Urothelium cell line (cell line): ENCODE data around the gene CREBBP.
"Not testable (repeated sequence)": the region's sequence is repeated elsewhere in the genome, so short reads cannot be mapped to it uniquely, and the experiment has no call there.

Source experiments
- DNase-seq: peaks from one replicate; pipeline ENCODE4 v3.0.0; 2011; ENCODE audit warnings: low spot score, mixed read lengths
- FAIRE-seq: peaks from 2 replicates; lab custom pipeline; 2011; peaks lifted over from hg19 to GRCh38; lab: Jason Lieb, UNC

CREBBP gene

DNA sequence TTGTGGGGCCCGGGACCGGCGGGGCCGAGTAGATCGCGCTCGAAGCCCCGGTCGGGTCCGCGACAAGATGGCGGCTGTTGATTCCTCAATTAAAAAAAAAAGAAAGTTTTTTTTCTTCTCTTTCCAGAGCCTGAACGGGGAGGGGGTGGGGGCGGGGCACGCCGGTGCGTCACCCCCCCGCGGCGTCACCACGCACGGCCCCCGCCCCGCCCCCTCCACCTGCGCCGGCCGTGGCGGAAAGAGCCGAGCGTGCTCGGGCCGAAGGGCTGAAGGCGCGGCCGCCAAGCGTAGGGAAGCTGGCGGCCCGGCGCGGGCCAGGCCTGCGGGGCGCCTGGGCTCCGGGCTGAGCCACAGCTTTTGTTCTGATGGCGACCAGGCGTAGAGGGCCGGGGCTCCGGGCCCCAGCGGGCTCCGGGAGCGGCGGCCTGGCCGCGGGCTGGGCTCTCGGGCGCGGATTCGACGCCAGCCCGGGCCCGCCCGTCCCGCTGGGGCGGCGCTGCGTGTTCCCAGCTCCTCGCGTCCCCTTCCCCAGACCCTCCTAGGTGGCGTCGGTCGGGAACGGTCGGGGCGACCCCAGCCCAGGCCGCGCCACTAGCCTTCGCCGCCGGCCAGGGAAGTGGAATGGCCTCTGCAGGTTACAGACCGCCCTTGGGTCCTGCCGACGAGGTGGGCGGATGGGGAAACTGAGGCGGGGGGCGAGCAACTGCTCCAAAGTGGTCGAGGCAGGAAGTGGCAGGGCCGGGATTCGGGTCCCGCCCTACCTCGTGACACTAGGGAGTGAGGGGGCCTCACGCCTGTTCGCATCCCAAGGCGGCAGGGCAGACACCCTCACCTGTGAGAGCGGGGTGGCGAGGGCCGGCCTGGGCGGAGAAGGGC lies at the start of gene CREBBP:
Gene CREBBP (minus strand): TSS at position 91 of the 876 bp plus-strand sequence. CDS start 797 bp downstream, outside the sequence.
- DNase-seq (peak; percentile 93), FAIRE-seq (no peak)

- FAIRE-seq, DNase-seq: not testable (repeated sequence)
Measured at GRCh38 chr16:3927147-3927546, 46.6 kb upstream of the CREBBP start.

DNA sequence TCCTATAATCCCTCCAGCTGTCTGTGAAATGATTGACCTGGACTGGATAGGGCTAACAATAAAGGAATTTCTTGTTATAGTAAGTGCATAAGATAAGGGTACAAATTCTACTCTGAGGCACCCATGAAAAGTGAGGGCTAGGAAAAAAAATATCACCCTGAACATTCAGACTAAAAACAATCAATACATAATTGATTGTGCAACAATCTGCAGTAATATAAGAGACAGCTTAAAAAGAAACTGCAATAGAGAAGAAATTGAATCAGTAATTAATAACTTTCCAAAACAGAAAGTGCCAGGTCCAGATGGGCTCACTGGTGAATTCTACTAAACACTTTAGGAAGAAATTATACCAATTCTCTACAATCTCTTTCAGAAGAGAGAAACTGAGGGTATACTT lies 44.2 kb upstream of the CREBBP start:
- no peak for FAIRE-seq
- DNase-seq = no peak

DNA sequence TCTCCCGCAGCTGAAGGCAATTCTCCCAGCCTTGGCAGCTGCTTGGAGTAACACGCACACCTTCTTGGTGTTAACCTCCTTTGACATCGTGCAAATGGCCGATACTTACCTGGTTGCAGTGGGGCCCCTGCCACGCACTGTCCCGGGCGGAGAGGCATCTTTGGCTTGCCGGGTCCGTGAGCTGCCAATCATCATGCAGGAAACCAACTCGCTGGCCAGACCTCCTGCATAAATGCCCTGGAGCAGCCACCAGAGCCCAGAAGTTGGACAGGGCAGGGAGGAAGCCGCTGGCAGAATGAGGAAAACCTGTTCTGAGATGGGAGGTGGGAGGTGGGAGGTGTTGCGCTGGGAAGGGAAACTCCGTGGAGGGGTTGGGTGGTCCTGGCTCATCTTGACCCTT lies 41.7 kb upstream of the CREBBP start:
- no peak for DNase-seq
- peak; percentile 20 for FAIRE-seq

DNA sequence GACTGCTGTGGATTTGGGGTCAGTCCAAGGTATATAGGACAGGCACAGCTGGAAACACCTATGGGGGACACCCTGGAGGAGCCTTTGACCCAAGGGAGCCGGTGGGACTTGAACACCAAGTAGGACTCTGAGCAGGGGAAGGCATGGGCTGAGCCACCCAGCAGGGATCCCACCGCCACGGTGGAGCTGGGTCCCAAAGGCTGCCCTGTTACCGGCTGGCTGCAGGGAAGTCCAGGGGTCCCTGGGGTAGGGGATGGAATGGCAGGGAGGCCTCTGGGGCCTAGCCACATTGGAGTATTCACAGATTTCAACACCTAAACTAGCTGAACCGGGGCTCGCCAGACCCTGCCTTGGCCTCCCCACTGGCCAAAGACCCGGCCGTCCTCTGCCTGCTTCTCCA lies 39.7 kb upstream of the CREBBP start:
- no peak for FAIRE-seq
- no peak for DNase-seq

DNA sequence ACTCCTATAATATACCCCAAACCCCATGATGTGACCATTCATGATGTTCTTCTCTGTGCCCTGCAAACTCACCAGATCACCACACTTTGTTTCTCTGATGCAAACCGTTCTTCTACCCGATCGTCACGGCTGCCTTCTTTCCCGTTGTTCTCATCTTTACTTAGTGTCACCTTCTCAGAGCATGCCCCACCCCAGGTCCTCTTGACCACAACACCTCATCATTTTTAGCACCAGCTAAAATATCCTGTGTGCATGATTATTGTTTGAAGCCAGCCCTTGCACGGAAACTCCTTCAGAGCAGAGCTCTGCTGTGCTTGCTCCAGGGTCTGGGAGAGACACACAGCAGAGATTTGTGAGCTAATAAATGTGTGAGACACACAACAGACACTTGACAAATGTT lies 38.9 kb upstream of the CREBBP start:
- FAIRE-seq = no peak
- DNase-seq = no peak

- DNase-seq = no peak
- FAIRE-seq = peak; percentile 82
Measured at GRCh38 chr16:3915426-3916260, 35.1 kb upstream of the CREBBP start.

GRCh38 chr16:3912897-3913296 lies 32.4 kb upstream of the CREBBP start:
- FAIRE-seq = no peak
- no peak for DNase-seq

DNA sequence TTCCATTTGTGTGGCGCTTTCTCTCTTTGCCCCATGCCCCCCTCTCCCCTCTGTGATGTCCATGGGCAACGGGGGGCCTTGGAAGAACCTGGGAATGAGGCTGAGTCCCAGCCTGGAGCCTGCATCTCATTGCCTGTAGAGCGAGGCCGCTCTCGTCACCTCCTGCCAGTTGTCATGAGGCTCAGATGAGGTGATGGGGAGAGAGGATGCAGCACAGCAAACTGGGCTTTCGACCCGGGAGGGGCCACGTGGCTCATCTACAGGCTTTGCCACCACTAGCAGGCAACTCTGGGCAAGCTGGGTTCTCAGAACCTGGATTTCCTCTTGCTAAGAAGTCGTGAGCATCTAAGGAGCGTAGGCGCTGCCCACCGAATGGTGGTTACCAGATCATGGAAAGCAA lies 31.9 kb upstream of the CREBBP start:
- no peak for DNase-seq
- no peak for FAIRE-seq

- not testable (repeated sequence) for DNase-seq, FAIRE-seq
Measured at GRCh38 chr16:3911741-3912140, 31.2 kb upstream of the CREBBP start.

GRCh38 chr16:3909791-3910583 lies 29.5 kb upstream of the CREBBP start:
- no peak for FAIRE-seq
- DNase-seq = no peak

- FAIRE-seq (no peak), DNase-seq (no peak)
Measured at GRCh38 chr16:3908951-3909437, 28.5 kb upstream of the CREBBP start.

GRCh38 chr16:3907586-3907985 lies 27.1 kb upstream of the CREBBP start:
- DNase-seq (no peak), FAIRE-seq (no peak)

GRCh38 chr16:3906363-3906762 lies 25.9 kb upstream of the CREBBP start:
- DNase-seq = no peak
- FAIRE-seq = no peak

DNA sequence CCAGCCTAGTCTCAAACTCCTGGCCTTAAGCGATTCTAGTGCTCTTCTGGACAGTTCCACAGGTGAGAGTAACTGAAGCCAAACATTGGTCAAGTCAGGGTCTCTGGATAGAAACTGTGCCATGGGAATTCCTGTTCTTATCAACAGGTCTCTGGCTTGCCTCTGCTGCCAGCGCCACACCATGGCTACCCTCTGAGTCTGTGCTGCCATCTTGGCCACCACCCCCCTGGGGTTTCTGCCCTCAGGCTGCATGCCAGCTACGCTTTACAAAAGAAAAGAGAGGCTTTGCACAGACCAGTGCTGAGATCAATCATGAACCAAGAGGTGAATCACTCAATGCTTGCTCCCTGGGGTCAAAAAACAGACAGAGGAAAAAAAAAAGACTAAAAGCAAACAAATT lies 24.4 kb upstream of the CREBBP start:
- DNase-seq = no peak
- FAIRE-seq = no peak

GRCh38 chr16:3890091-3890490 lies 9.6 kb upstream of the CREBBP start:
- no peak for DNase-seq
- FAIRE-seq = no peak

GRCh38 chr16:3889059-3889458 lies 8.5 kb upstream of the CREBBP start:
- DNase-seq = no peak
- FAIRE-seq = no peak

DNA sequence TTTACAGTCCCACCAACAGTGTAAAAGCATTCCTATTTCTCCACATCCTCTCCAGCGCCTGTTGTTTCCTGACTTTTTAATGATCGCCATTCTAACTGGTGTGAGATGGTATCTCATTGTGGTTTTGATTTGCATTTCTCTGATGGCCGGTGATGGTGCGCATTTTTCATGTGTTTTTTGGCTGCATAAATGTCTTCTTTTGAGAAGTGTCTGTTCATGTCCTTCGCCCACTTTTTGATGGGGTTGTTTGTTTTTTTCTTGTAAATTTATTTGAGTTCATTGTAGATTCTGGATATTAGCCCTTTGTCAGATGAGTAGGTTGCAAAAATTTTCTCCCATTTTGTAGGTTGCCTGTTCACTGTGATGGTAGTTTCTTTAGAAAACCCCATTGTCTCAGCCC lies 5.5 kb upstream of the CREBBP start:
- DNase-seq, FAIRE-seq: not testable (repeated sequence)

DNA sequence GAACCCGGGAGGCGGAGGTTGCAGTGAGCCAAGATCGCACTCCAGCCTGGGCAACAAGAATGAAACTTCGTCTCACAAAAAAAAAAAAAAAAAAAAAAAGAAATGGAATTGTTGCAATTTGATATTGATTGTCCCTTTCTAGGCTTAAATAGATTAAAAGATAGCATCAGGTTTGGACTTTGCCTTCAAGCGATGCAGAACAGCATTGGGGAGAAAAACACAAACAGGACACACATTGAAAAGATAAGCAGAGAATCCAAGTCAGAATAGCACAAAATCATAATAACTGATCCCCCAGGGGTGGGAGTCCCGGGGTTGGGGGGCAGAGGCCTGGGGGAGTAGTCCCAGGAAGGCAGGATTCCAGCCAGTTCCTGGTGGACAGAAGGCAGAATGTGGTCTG lies 3.9 kb upstream of the CREBBP start:
- no peak for FAIRE-seq

DNA sequence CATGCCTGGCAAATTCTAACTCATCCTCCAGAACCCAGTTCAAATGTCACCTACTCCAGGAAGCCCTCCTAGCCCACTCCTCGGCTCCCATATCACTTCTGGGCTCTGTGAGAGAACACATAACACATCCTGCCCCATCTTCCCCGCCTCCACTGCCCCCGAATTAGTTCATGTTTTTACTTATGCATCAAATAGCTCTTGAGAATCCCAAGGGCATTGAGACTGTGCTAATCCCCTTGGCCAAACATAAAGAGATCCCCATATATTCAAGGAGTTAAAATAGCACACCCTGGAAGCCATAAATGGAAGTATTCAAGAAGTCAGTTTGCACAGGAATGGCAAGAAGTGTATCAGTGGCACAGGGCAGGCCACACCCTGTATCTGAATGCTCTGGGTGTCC lies 2.0 kb upstream of the CREBBP start:
- no peak for FAIRE-seq
- no peak for DNase-seq

More for the DNA sequence above, 3.9 kb upstream of the CREBBP start:
- no peak for DNase-seq

- FAIRE-seq (no peak), DNase-seq (no peak)
Measured at GRCh38 chr16:3881499-3881990, 1.0 kb upstream of the CREBBP start.
